Measurements from ENCODE around the gene POLQ. TPM values are rescaled to one million over a fixed set of nuclear protein-coding genes. Genes with fewer than 3 reads are reported as not detected.
A peak's percentile ranks its signal among the peaks of the same experiment; 100 is the strongest.

The POLQ gene
- total and polyA plus RNA-seq, 9 of the 15 experiments (the other 6 are each of a cell fraction or from before 2014, with no cell fraction given): 1.5 to 19.0 (median 8.8) TPM

GRCh38 chr3:121574449-121574848 lies 28.7 kb upstream of the POLQ start (continued):
- peak; percentile 56 to 63; a peak in 3 of 4 replicates for TF ChIP-seq FOXK2 (conservative IDR thresholded peaks at IDR 0.05 in 1 of 2, IDR thresholded peaks at IDR 0.05 in 1 of 2; ENCODE audit: low read depth in 2 of 2)
- no peak for TF ChIP-seq LCOR (CRISPR knock-in tag; IDR thresholded peaks at IDR 0.05)
- peak; percentile 61 for TF ChIP-seq TAL1 (IDR thresholded peaks at IDR 0.05)
- TF ChIP-seq ELF4 (CRISPR knock-in tag; IDR thresholded peaks at IDR 0.05): no peak
- TF ChIP-seq TAF9B (IDR thresholded peaks at IDR 0.05; ENCODE audit: partially characterized antibody): peak; percentile 54
- peak; percentile 81 for TF ChIP-seq CBFA2T3 (IDR thresholded peaks at IDR 0.05)
- no peak for TF ChIP-seq HNRNPK (IDR thresholded peaks at IDR 0.05; ENCODE audit: low read depth, low read length, poor library complexity, severe bottlenecking)
- TF ChIP-seq TFAP4 (CRISPR knock-in tag; IDR thresholded peaks at IDR 0.05; ENCODE audit: borderline replicate concordance): peak; percentile 95
- TF ChIP-seq FOSL1 (tag; conservative IDR thresholded peaks at IDR 0.05): peak; percentile 83
- TF ChIP-seq DPF2 (IDR thresholded peaks at IDR 0.05): peak; percentile 93
- TF ChIP-seq YY1 (IDR thresholded peaks at IDR 0.05; ENCODE audit: borderline replicate concordance in 1 of 3, control insufficient read depth in 1 of 3, extremely low read depth in 1 of 3, insufficient read depth in 3 of 3, insufficient read length in 1 of 3, insufficient replicate concordance in 2 of 3, low read depth in 1 of 3, low read length in 2 of 3): no peak
- peak; percentile 81 for TF ChIP-seq JUN (IDR thresholded peaks at IDR 0.05; ENCODE audit: borderline replicate concordance, low read depth, low read length)
- no peak for TF ChIP-seq JUN (CRISPR knock-in tag; IDR thresholded peaks at IDR 0.05; ENCODE audit: borderline replicate concordance)
- peak; percentile 69 for TF ChIP-seq TCF3 (CRISPR knock-in tag; IDR thresholded peaks at IDR 0.05)
- TF ChIP-seq MAFG (tag; conservative IDR thresholded peaks at IDR 0.05): peak; percentile 73
- no peak for TF ChIP-seq ASH1L (IDR thresholded peaks at IDR 0.05; ENCODE audit: borderline replicate concordance, low read depth, partially characterized antibody)
- TF ChIP-seq CBX5 (IDR thresholded peaks at IDR 0.05; ENCODE audit: borderline replicate concordance, low read depth): no peak
- no peak for TF ChIP-seq ZBTB49 (CRISPR knock-in tag; IDR thresholded peaks at IDR 0.05; ENCODE audit: borderline replicate concordance)
- peak; percentile 21 for TF ChIP-seq FOS (IDR thresholded peaks at IDR 0.05; ENCODE audit: extremely low read depth, insufficient read length)
- TF ChIP-seq FOXM1 (IDR thresholded peaks at IDR 0.05; ENCODE audit: low read depth): 0 out of 2 replicates have a peak, but pooled peaks have one; percentile 15
- TF ChIP-seq FOXM1 (CRISPR knock-in tag; IDR thresholded peaks at IDR 0.05; ENCODE audit: low read depth): no peak
- no peak for TF ChIP-seq ZNF24 (IDR thresholded peaks at IDR 0.05)
- no peak for TF ChIP-seq EHMT2 (IDR thresholded peaks at IDR 0.05)
- peak; percentile 75 for TF ChIP-seq ATF3 (IDR thresholded peaks at IDR 0.05)
- no peak for TF ChIP-seq ATF3 (CRISPR knock-in tag; conservative IDR thresholded peaks at IDR 0.05)
- peak; percentile 60 for TF ChIP-seq TEAD4 (IDR thresholded peaks at IDR 0.05; ENCODE audit: low read length)
- TF ChIP-seq TEAD4 (CRISPR knock-in tag; IDR thresholded peaks at IDR 0.05; ENCODE audit: borderline replicate concordance): no peak
- TF ChIP-seq NCOR1 (IDR thresholded peaks at IDR 0.05): peak; percentile 30; the same call in 1 of the 2 replicates
